ENCODE results near the gene OLFML1. TPM values are rescaled to one million over a fixed set of nuclear protein-coding genes. Genes with fewer than 3 reads are reported as not detected.

Gene OLFML1
- total RNA-seq, 2 donors from 2014 or later, result 2.8 to 4.5 TPM

GRCh38 chr11:7548659-7549274, 63.5 kb downstream of the OLFML1 start:
- Histone ChIP-seq H3K9me3 (no peaks in the 10 kb centered on the region), H3K4me1 (no peaks in the 10 kb centered on the region), H3K27me3 (no peaks in the 10 kb centered on the region), H3K36me3 (no peaks in the 10 kb centered on the region), H3K4me3 (no peak overlapping the region), H3K27ac (no peak overlapping the region), H3K9ac (ENCODE audit: low read depth in 2 of 2, low read length in 2 of 2) (no peak overlapping the region)
- peak; percentile 63 for DNase-seq
- intact Hi-C loops (cut with DNase I), result no loop called here
- TF ChIP-seq CTCF (IDR thresholded peaks at IDR 0.05), result peak; percentile 52

- Histone ChIP-seq H3K9me3 (no peaks in the 10 kb centered on the region), H3K36me3 (no peaks in the 10 kb centered on the region), H3K27ac (no peak overlapping the region), H3K9ac (ENCODE audit: low read depth in 2 of 2, low read length in 2 of 2) (no peak overlapping the region), H3K27me3 (no peaks in the 10 kb centered on the region), H3K4me1 (no peaks in the 10 kb centered on the region), H3K4me3 (no peak overlapping the region)
- no peak for DNase-seq
- intact Hi-C loops (cut with DNase I), result no loop called here
- TF ChIP-seq CTCF (IDR thresholded peaks at IDR 0.05), result no peak
Measured at GRCh38 chr11:7549681-7550080, 64.4 kb downstream of the OLFML1 start.

GRCh38 chr11:7551571-7551970, 66.3 kb downstream of the OLFML1 start:
- H3K27me3 ChIP-seq, result no peaks in the 10 kb centered on the region
- no peak overlapping the region for H3K27ac ChIP-seq
- no peaks in the 10 kb centered on the region for H3K9me3 ChIP-seq
- DNase-seq, result no peak
- intact Hi-C loops (cut with DNase I), result no loop called here
- no peaks in the 10 kb centered on the region for H3K36me3 ChIP-seq
- H3K4me1 ChIP-seq, result no peaks in the 10 kb centered on the region
- no peak overlapping the region for H3K4me3 ChIP-seq
- no peak overlapping the region for H3K9ac ChIP-seq (ENCODE audit: low read depth in 2 of 2, low read length in 2 of 2)
- TF ChIP-seq CTCF (IDR thresholded peaks at IDR 0.05), result no peak

GRCh38 chr11:7552666-7553065, 67.4 kb downstream of the OLFML1 start:
- intact Hi-C loops (cut with DNase I), result no loop called here
- no peaks in the 10 kb centered on the region for H3K9me3 ChIP-seq
- H3K36me3 ChIP-seq, result no peaks in the 10 kb centered on the region
- TF ChIP-seq CTCF (IDR thresholded peaks at IDR 0.05), result no peak
- no peak overlapping the region for H3K9ac ChIP-seq (ENCODE audit: low read depth in 2 of 2, low read length in 2 of 2)
- no peak overlapping the region for H3K4me3 ChIP-seq
- no peaks in the 10 kb centered on the region for H3K27me3 ChIP-seq
- no peak overlapping the region for H3K27ac ChIP-seq
- H3K4me1 ChIP-seq, result no peaks in the 10 kb centered on the region
- no peak for DNase-seq

- H3K27ac ChIP-seq, result no peak overlapping the region
- no peaks in the 10 kb centered on the region for H3K9me3 ChIP-seq
- no peak for TF ChIP-seq CTCF (IDR thresholded peaks at IDR 0.05)
- intact Hi-C loops (cut with DNase I), result no loop called here
- no peak overlapping the region for H3K9ac ChIP-seq (ENCODE audit: low read depth in 2 of 2, low read length in 2 of 2)
- H3K36me3 ChIP-seq, result no peaks in the 10 kb centered on the region
- no peaks in the 10 kb centered on the region for H3K27me3 ChIP-seq
- H3K4me1 ChIP-seq, result no peaks in the 10 kb centered on the region
- no peak overlapping the region for H3K4me3 ChIP-seq
- peak; percentile 56 for DNase-seq
Measured at GRCh38 chr11:7555052-7555699, 69.9 kb downstream of the OLFML1 start.
